ENCODE results near the gene CAMSAP2.

CAMSAP2 gene

GRCh38 chr1:200834383-200834782 lies 95.7 kb downstream of the CAMSAP2 start:
- no peak for DNase-seq (ENCODE audit: extremely low read depth, low read depth)
- TF ChIP-seq CTCF (IDR thresholded peaks at IDR 0.05; ENCODE audit: low read depth, low read length), result no peak

GRCh38 chr1:200836213-200836612 lies 97.5 kb downstream of the CAMSAP2 start:
- no peak for DNase-seq (ENCODE audit: extremely low read depth, low read depth)
- TF ChIP-seq CTCF (IDR thresholded peaks at IDR 0.05; ENCODE audit: low read depth, low read length), result no peak

- no peak for DNase-seq (ENCODE audit: extremely low read depth, low read depth)
- TF ChIP-seq CTCF (IDR thresholded peaks at IDR 0.05; ENCODE audit: low read depth, low read length), result peak; percentile 34
These were observed 99.4 kb downstream of the CAMSAP2 start for GRCh38 chr1:200837931-200838571.

- DNase-seq (ENCODE audit: extremely low read depth, low read depth), result no peak
- no peak for TF ChIP-seq CTCF (IDR thresholded peaks at IDR 0.05; ENCODE audit: low read depth, low read length)
These were observed 100.2 kb downstream of the CAMSAP2 start for GRCh38 chr1:200838676-200839445.

- no peak for TF ChIP-seq CTCF (IDR thresholded peaks at IDR 0.05; ENCODE audit: low read depth, low read length)
- no peak for DNase-seq (ENCODE audit: extremely low read depth, low read depth)
These were observed 106.7 kb downstream of the CAMSAP2 start for GRCh38 chr1:200845360-200845759.

- TF ChIP-seq CTCF (IDR thresholded peaks at IDR 0.05; ENCODE audit: low read depth, low read length), result no peak
- DNase-seq (ENCODE audit: extremely low read depth, low read depth), result no peak
These were observed 107.7 kb downstream of the CAMSAP2 start for GRCh38 chr1:200846398-200846797.

- no peak for DNase-seq (ENCODE audit: extremely low read depth, low read depth)
- no peak for TF ChIP-seq CTCF (IDR thresholded peaks at IDR 0.05; ENCODE audit: low read depth, low read length)
These were observed 110.7 kb downstream of the CAMSAP2 start for GRCh38 chr1:200849430-200849829.

All from AG09319 (cell line).